ENCODE measurements around the gene GLCCI1.

GLCCI1 gene

DNA sequence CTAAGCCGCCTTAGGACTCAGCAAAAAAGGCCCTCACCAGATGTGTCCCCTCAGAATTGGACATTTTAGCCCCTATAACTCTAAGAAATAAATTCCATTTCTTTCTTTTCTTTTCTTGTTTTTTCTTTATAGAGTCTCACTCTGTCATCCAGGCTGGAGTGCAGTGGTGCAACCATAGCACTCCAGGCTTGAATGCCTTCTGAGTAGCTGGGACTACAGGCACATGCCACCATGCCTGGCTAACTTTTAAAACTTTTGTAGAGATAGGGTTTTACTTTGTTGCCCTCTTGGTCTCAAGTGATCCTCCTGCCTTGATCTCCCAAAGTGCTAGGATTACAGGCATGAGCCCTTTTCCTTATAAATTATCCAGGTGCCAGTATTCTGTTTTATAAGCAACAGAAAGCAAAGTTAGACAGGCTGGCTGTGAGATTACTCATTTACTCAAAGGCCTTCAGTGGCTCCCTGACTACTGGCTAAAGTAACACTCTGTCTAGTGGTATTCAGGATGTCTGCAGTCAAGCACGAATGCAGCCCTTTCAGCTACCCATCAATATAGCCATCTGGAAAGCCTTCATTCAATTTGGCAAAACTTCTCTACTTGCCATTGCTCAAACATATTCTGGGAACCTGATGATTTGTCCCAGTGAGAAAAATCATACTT is 164.7 kb downstream of the GLCCI1 start:
- H3K36me3 ChIP-seq (ENCODE audit: control insufficient read depth in 4 of 4, insufficient read depth in 4 of 4, low read length in 3 of 4) = peaks cover 0 to 5% (median 3%) of the 10 kb centered on the region in 4 experiments
- POLR2A ChIA-PET = no interaction called here
- H3K9me3 ChIP-seq (ENCODE audit: control extremely low read depth in 1 of 5, control insufficient read depth in 4 of 5, insufficient read depth in 2 of 5, low read depth in 1 of 5, low read length in 4 of 5) = no peaks in the 10 kb centered on the region
- no peak for DNase-seq
- 100% methylated on average over 1 of the region's 2 CpGs for WGBS (ENCODE audit: insufficient coverage)
- H3K27ac ChIP-seq (ENCODE audit: insufficient read depth in 1 of 2, low read depth in 1 of 2, low read length in 2 of 2, poor library complexity in 1 of 2, severe bottlenecking in 2 of 2) = no peak overlapping the region
- no peaks in the 10 kb centered on the region for H3K27me3 ChIP-seq (replicated peaks in 2 of 5; ENCODE audit: control insufficient read depth in 4 of 5, insufficient read depth in 5 of 5, low read length in 4 of 5)
- no peak overlapping the region for H3K4me3 ChIP-seq (ENCODE audit: control insufficient read depth in 1 of 7, extremely low read depth in 1 of 7, insufficient read depth in 4 of 7, low read depth in 2 of 7, low read length in 6 of 7)
- CTCF ChIA-PET = interaction anchor here (0.6 kb wide), 2 partner anchors 65 to 925 kb away, joined by 3 read pairs; no protein-coding TSS in a partner anchor
- H3K4me1 ChIP-seq (ENCODE audit: control extremely low read depth in 1 of 4, control insufficient read depth in 4 of 4, insufficient read depth in 4 of 4, low read length in 3 of 4) = peaks cover 0 to 24% (median 12%) of the 10 kb centered on the region in 4 experiments

DNA sequence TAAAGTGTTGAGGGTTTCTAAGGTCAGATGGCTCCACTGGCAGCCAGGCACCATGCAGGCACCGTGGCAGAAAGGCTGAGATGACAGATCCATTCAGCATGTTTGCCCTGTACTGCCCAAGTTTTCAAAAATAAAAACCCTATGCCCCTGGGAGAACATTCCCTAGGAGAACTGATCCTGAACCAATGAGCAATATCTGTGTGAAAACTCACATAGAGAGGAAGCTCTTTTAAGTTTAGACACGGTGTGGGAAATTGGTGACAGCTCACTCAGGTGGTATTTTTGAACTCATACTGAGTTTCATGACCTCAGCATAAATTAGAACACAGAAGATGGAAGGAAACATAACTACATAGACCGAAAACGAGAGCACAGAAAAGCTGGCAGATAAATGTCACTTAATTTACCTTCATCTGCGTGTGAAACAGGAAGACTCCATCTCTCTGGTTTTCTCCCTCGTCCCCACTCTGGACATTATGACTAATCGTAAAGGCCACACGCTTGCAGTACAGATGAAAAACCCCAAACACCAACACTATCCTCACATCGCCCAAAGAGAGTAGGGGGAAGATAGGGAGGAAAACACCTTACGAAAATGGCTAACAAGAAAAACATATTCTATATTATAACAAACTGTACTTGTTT is 165.6 kb downstream of the GLCCI1 start:
- no peaks in the 10 kb centered on the region for H3K9me3 ChIP-seq (ENCODE audit: control extremely low read depth in 1 of 5, control insufficient read depth in 4 of 5, insufficient read depth in 2 of 5, low read depth in 1 of 5, low read length in 4 of 5)
- no peak overlapping the region for H3K27ac ChIP-seq (ENCODE audit: insufficient read depth in 1 of 2, low read depth in 1 of 2, low read length in 2 of 2, poor library complexity in 1 of 2, severe bottlenecking in 2 of 2)
- 61% methylated on average over 4 of the region's 10 CpGs for WGBS (ENCODE audit: insufficient coverage)
- no peak for DNase-seq
- H3K36me3 ChIP-seq (ENCODE audit: control insufficient read depth in 4 of 4, insufficient read depth in 4 of 4, low read length in 3 of 4) = peaks cover 0 to 8% (median 4%) of the 10 kb centered on the region in 4 experiments
- H3K4me1 ChIP-seq (ENCODE audit: control extremely low read depth in 1 of 4, control insufficient read depth in 4 of 4, insufficient read depth in 4 of 4, low read length in 3 of 4) = peaks cover 0 to 16% (median 7%) of the 10 kb centered on the region in 4 experiments
- H3K4me3 ChIP-seq (ENCODE audit: control insufficient read depth in 1 of 7, extremely low read depth in 1 of 7, insufficient read depth in 4 of 7, low read depth in 2 of 7, low read length in 6 of 7) = no peak overlapping the region
- H3K27me3 ChIP-seq (replicated peaks in 2 of 5; ENCODE audit: control insufficient read depth in 4 of 5, insufficient read depth in 5 of 5, low read length in 4 of 5) = no peaks in the 10 kb centered on the region
- POLR2A ChIA-PET = no interaction called here
- CTCF ChIA-PET = interaction anchor here (0.6 to 1.0 kb wide), 3 partner anchors 14 to 926 kb away, joined by 3 read pairs; no protein-coding TSS in a partner anchor

DNA sequence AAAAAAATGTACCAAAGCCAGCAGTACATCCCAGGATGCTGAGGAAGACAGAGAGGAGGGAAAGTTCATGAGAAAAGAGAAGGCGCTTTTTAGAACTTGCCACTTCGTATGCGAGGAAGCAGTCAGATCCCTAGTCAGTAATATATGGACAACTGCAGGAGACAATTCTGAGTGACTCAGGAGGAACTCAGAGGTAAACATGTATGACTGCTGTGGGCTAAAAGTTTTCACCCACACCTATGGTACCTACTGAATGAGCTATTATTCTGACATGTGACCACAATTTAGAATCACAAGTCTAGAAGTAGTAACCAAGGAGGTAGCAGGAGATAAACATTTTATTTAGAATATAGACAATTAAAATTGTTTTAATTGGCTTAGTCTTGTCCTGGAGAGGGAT is 166.8 kb downstream of the GLCCI1 start:
- Histone ChIP-seq H3K36me3 (ENCODE audit: control insufficient read depth in 4 of 4, insufficient read depth in 4 of 4, low read length in 3 of 4) (peaks cover 0 to 7% (median 3%) of the 10 kb centered on the region in 4 experiments), H3K27me3 (replicated peaks in 2 of 5; ENCODE audit: control insufficient read depth in 4 of 5, insufficient read depth in 5 of 5, low read length in 4 of 5) (no peaks in the 10 kb centered on the region), H3K4me1 (ENCODE audit: control extremely low read depth in 1 of 4, control insufficient read depth in 4 of 4, insufficient read depth in 4 of 4, low read length in 3 of 4) (peaks cover 0 to 14% (median 7%) of the 10 kb centered on the region in 4 experiments), H3K27ac (ENCODE audit: insufficient read depth in 1 of 2, low read depth in 1 of 2, low read length in 2 of 2, poor library complexity in 1 of 2, severe bottlenecking in 2 of 2) (no peak overlapping the region), H3K4me3 (ENCODE audit: control insufficient read depth in 1 of 7, extremely low read depth in 1 of 7, insufficient read depth in 4 of 7, low read depth in 2 of 7, low read length in 6 of 7) (no peak overlapping the region), H3K9me3 (ENCODE audit: control extremely low read depth in 1 of 5, control insufficient read depth in 4 of 5, insufficient read depth in 2 of 5, low read depth in 1 of 5, low read length in 4 of 5) (no peaks in the 10 kb centered on the region)
- 98% methylated on average over 3 of the region's 3 CpGs for WGBS (ENCODE audit: insufficient coverage)
- CTCF ChIA-PET = interaction anchor here (1.0 kb wide), 1 partner anchor 15 kb away, joined by 3 read pairs; no protein-coding TSS in a partner anchor
- no peak for DNase-seq
- POLR2A ChIA-PET = interaction anchor here (0.6 kb wide), 1 partner anchor 19 kb away, joined by 3 read pairs; no protein-coding TSS in a partner anchor

DNA sequence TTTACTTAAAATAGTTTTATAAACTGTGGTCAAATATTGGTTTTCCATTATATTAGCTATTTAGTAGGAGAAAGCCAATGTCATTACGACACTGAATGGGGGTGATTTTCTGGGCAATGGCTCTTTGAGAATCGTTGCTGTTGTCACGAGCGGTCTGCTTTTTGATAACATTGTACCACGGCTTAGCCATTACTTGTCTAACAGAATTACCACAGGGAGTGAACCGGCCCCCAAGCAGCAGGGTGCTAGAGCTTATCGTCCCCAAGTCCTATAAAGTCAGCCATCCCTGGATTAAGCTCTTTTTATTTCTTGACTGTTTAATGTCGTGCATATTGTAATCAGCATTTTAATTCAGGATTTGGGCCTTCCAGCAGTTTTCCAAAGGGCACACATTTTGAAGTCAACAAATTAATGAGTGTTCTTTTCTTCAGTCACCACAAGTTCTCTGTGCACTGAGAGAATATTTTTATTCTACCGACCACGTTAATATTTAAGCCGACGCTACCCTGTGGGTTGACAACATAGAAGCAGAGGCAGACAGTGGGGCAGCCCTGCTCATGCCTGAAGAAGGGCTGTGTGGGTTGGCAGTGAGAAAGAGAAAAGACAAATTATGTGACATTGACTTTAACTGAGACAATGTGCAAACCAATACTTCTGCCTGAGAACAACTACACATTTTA is 167.6 kb downstream of the GLCCI1 start:
- no peak for DNase-seq
- WGBS (ENCODE audit: insufficient coverage) = 99% methylated on average over 12 of the region's 12 CpGs
- H3K9me3 ChIP-seq (ENCODE audit: control extremely low read depth in 1 of 5, control insufficient read depth in 4 of 5, insufficient read depth in 2 of 5, low read depth in 1 of 5, low read length in 4 of 5) = no peaks in the 10 kb centered on the region
- no peak overlapping the region for H3K27ac ChIP-seq (ENCODE audit: insufficient read depth in 1 of 2, low read depth in 1 of 2, low read length in 2 of 2, poor library complexity in 1 of 2, severe bottlenecking in 2 of 2)
- ChIA-PET POLR2A (no interaction called here), CTCF (no interaction called here)
- no peaks in the 10 kb centered on the region for H3K27me3 ChIP-seq (replicated peaks in 2 of 5; ENCODE audit: control insufficient read depth in 4 of 5, insufficient read depth in 5 of 5, low read length in 4 of 5)
- H3K36me3 ChIP-seq (ENCODE audit: control insufficient read depth in 4 of 4, insufficient read depth in 4 of 4, low read length in 3 of 4) = peaks cover 0 to 10% (median 3%) of the 10 kb centered on the region in 4 experiments
- H3K4me3 ChIP-seq (ENCODE audit: control insufficient read depth in 1 of 7, extremely low read depth in 1 of 7, insufficient read depth in 4 of 7, low read depth in 2 of 7, low read length in 6 of 7) = no peak overlapping the region
- peaks cover 0 to 14% (median 7%) of the 10 kb centered on the region in 4 experiments for H3K4me1 ChIP-seq (ENCODE audit: control extremely low read depth in 1 of 4, control insufficient read depth in 4 of 4, insufficient read depth in 4 of 4, low read length in 3 of 4)
